Cardiac fibroblast (primary cell): ENCODE data around the gene WLS.
"Not testable (repeated sequence)": the region's sequence is repeated elsewhere in the genome, so short reads cannot be mapped to it uniquely, and the experiment has no call there.

Experiments used
- DNase-seq, 2 donors: peaks; one replicate each; pipeline versions ENCODE4 v3.0.0 to v3.0.0-alpha.2; 2010; ENCODE audit warnings: low read depth in 2 of 2
- H3K4me3 ChIP-seq, 2 donors: replicated peaks in 1 of 2; 1 replicate in 1 of 2; 2 replicates in 1 of 2; pipeline ENCODE4 v1.5.1; 2011; ENCODE audit warnings: low read depth in 2 of 2, low read length in 2 of 2, mild to moderate bottlenecking in 2 of 2, moderate library complexity in 1 of 2
- TF ChIP-seq, protein P1 (sequence below): IDR thresholded peaks from one replicate; pipeline ENCODE4 v1.5.1; 2011; ENCODE audit warnings: low read depth, mild to moderate bottlenecking, low read length, inconsistent platforms

Gene WLS

DNA sequence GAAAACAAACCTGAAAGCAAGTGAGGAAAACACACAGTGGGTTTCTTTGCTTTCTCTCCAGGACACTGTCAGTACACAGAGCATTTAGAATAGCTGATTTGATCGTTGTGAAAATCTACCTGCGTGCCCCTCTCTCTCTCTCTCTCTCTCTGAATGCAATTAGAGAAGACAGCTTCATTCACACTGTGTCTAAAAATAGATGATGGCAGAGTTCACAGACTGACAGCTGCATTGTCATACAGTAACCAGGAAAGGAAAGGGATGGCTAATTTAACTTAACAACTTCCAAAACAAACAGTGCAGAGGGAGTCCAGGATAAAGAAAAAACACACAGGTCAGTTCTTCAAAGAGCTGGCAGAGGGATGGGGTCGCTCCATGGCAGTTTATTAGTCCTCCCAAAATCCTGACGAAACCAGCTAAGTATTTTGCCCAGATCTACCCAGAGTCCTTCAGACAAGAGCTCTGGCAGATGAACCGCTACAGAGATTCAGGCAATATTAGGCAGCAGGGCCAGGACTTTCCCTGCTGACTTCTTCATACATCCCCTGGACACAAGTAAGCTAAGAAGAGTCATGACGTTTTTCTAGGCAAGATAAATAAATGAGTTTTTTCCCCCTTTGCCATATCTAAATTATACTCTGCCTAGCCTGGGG is 58.9 kb downstream of the WLS start:
- TF ChIP-seq, protein P1, sequence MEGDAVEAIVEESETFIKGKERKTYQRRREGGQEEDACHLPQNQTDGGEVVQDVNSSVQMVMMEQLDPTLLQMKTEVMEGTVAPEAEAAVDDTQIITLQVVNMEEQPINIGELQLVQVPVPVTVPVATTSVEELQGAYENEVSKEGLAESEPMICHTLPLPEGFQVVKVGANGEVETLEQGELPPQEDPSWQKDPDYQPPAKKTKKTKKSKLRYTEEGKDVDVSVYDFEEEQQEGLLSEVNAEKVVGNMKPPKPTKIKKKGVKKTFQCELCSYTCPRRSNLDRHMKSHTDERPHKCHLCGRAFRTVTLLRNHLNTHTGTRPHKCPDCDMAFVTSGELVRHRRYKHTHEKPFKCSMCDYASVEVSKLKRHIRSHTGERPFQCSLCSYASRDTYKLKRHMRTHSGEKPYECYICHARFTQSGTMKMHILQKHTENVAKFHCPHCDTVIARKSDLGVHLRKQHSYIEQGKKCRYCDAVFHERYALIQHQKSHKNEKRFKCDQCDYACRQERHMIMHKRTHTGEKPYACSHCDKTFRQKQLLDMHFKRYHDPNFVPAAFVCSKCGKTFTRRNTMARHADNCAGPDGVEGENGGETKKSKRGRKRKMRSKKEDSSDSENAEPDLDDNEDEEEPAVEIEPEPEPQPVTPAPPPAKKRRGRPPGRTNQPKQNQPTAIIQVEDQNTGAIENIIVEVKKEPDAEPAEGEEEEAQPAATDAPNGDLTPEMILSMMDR = no peak
- DNase-seq = peak; percentile 59 to 63
- no peak overlapping the region for H3K4me3 ChIP-seq

DNA sequence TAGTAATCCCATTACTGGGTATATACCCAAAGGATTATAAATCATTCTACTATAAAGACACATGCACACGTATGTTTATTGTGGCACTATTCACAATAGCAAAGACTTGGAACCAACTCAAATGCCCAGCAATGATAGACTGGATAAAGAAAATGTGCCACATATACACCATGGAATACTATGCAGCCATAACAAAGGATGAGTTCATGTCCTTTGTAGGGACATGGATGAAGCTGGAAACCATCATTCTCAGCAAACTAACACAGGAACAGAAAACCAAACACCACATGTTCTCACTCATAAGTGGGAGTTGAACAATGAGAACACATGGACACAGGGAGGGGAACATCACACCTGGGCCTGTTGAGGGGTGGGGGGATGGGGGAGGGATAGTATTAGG is 60.5 kb downstream of the WLS start:
- DNase-seq, H3K4me3 ChIP-seq: not testable (repeated sequence)

DNA sequence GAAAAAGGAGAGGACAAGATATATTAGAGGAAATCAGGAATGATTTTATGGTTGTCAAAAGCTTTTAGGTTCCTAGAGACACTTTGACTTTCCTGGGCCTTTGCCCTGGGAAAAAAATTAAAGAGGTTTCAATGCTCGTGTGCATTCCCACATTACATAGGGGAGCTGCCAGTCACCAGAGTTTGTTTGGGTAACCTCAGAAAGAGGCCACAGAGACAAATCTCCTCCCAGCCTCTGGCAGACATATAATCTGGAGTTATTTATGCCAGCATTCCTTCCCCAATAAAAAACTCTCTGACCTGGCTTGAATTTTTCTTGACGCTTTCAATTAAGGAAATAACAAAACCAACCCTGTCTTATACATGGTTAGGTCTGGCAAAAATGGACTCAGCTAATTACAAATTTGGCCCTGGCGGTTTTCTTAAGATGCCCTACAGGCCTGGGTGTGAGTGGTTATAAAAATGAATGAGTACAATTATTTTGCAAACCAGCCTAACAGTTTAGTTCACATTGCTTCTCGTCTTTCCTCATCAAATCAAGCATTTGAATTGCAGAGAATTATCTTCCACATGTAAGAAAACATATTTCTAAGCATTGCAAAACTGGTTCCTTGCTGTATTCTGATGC is 63.7 kb downstream of the WLS start:
- DNase-seq = peak; percentile 22 to 49
- H3K4me3 ChIP-seq = no peak overlapping the region
- TF ChIP-seq, protein P1 = no peak

DNA sequence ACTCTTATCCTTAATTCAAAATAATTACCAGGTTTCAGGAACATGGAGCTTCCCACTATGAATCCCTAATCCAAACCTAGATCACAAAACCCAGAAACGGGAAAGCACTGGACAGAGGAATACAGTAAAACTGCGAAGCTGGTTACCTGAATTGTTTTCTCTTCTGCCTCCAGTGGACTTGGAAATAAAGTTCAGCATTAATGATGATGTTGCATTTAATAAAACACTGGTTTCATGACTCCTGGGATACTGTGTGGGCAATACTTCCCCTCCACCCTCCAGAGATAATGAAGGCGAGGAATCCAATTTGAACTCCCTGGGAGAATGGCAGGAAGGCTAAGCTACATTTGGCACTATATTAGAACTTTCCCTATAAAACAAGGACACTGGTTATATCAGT is 65.1 kb downstream of the WLS start:
- TF ChIP-seq, protein P1 = no peak
- H3K4me3 ChIP-seq = no peak overlapping the region
- no peak for DNase-seq

DNA sequence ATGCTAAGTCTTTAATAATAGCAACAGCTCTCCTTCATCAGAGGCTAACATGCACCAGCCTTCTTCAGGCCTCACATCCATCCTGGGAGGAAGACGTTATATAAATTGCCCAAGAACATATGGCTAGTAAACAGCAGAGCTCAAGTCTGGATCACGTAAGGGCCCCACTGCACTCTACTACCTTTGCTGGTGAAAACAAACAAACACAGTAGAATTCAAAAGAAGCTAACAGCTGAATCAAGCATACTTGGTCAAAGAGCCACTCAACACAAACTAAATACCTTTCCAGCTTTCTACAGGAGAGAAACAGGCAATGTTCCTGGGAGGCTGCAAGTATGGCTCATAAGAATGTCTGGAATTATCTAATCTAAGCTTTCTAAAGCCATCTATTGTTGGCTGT is 66.0 kb downstream of the WLS start:
- TF ChIP-seq, protein P1 = no peak
- no peak for DNase-seq
- no peak overlapping the region for H3K4me3 ChIP-seq

DNA sequence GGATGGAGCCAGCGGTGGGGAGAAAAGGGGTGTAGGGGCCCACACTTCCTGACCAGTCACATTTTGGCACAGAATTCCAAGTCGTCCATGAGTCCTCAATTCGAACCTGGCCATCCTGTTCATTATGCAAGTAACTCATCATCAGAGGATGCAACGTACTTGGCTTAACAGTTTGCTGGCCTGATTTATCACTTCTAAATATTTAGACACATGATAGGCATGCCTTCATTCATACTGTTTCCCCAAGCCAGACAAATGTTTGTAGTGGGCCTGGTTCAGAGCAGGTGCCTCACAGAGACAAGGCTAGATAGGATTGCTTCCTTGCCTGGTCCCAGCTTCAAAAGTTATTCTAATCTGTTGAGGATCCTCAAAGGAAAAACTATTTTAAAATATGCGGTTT is 66.7 kb downstream of the WLS start:
- TF ChIP-seq, protein P1 = no peak
- no peak overlapping the region for H3K4me3 ChIP-seq
- DNase-seq = no peak

DNA sequence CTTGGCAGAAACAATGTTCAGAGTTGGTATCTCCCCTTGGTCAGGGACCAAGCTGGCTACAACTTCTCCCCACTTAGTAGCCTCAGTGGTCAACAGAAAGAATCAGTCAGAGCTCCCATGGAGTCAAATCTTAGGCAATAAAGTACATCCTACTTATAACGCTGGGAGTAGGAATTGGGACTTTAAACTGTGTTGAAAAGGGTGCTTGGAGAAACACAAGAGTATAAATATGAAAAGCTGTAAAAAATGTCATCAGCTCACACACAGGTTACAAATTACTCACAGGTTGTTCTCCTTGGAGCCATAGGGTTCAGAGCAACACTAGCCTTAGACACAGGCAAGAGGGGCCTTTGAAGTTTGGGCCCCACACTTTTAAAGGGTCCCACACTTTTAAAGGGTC is 67.4 kb downstream of the WLS start:
- TF ChIP-seq, protein P1 = no peak
- DNase-seq = no peak
- H3K4me3 ChIP-seq = no peak overlapping the region
